Testis (tissue), 3 donors: ENCODE data around the gene PRR9. TPM values are rescaled to one million over a fixed set of nuclear protein-coding genes. Genes with fewer than 3 reads are reported as not detected.

ENCODE experiments used
- DNase-seq: peaks from one replicate; pipeline ENCODE4 v3.0.0-alpha.2; 2019
- H3K27ac ChIP-seq, 2 donors: fragments of 200-600 bp; sonication (generic); one replicate each; pipeline ENCODE4 v1.5.1; 2019
- H3K27me3 ChIP-seq: fragments of 200-600 bp; sonication (generic); one replicate; pipeline ENCODE4 v1.5.1; 2019
- H3K36me3 ChIP-seq: fragments of 200-600 bp; sonication (generic); one replicate; pipeline ENCODE4 v1.5.1; 2017; ENCODE audit warnings: low read depth; ENCODE audit errors: missing control alignments
- H3K4me1 ChIP-seq: fragments of 200-600 bp; sonication (generic); one replicate; pipeline ENCODE4 v1.5.1; 2019
- H3K4me3 ChIP-seq, 2 donors: fragments of 200-600 bp; sonication (generic); one replicate each; pipeline ENCODE4 v1.5.1; 2017 to 2019
- H3K9me3 ChIP-seq: fragments of 200-600 bp; sonication (generic); one replicate; pipeline ENCODE4 v1.5.1; 2017
- CTCF ChIP-seq, 3 experiments: fragments of 450-650 bp in 2 of 3; fragments of 200-600 bp in 1 of 3; sonication (generic) in 1 of 3; IDR thresholded peaks; one replicate each; pipeline ENCODE4 v1.5.1; 2016 to 2019; ENCODE audit warnings: antibody characterized with exemption in 3 of 3, mild to moderate bottlenecking in 2 of 3, moderate library complexity in 1 of 3
- POLR2A ChIP-seq: fragments of 450-650 bp; IDR thresholded peaks from one replicate; pipeline ENCODE4 v1.6.1; 2017; ENCODE audit warnings: antibody characterized with exemption, mild to moderate bottlenecking, moderate library complexity
- WGBS, 2 donors: methylation state at CpG; one replicate each; pipeline ENCODE4 v1.1.5; 2018; 5-methylcytosine and 5-hydroxymethylcytosine counted together
- intact Hi-C: fragments of 100-400 bp; cut with DNase I; formaldehyde crosslinking; loops from one replicate; pipeline ENCODE4 v1.15.1; 2023; ENCODE audit warnings: low total_unique reads
- polyA plus RNA-seq: library from polyadenylated mRNA; stranded (reverse); fragments of 350-450 nt; fragmentation: Illumina TruSeq; extraction: RNeasy Lipid Tissue Mini Kit (QIAGEN cat#74804); gene quantifications from one replicate; pipeline ENCODE4 v1.2.3, GENCODE V29; 2014; ENCODE audit warnings: low read depth, low replicate concordance; ENCODE audit not compliant: insufficient read depth
- total RNA-seq, 2 donors: library from RNA; depleted of rRNA; stranded (reverse); fragments of >200 nt; gene quantifications; one replicate each; pipeline ENCODE4 v1.2.3, GENCODE V29; 2016

Gene PRR9
- total and polyA plus RNA-seq, 3 donors from 2014 or later: 0.31 to 3.5 (median 2.8) TPM

DNA sequence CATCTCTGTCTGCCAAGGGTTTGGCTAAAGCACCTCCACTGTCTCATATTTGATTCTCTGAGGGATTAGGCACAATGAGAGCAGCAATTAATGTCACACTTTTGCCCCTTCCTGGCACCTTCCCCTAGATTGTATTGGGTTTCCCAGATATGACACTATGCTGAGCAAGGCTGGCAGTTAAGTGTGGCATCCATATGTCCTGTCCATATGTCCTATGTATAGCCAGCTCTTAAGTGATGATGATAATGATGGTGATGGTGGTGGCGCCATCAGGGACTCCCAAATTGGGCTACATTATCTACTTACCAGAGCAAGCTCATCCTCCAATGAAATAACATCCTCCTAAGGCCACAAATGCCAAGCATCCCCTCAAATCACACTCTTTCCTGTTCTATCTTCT lies 28.6 kb downstream of the PRR9 start:
- no peak overlapping the region for H3K4me3 ChIP-seq
- DNase-seq: no peak
- intact Hi-C loops: no loop called here
- no peak overlapping the region for H3K27ac ChIP-seq
- H3K36me3 ChIP-seq: no peaks in the 10 kb centered on the region
- TF ChIP-seq CTCF (IDR thresholded peaks at IDR 0.05): no peak
- TF ChIP-seq POLR2A: no peak
- no peaks in the 10 kb centered on the region for H3K27me3 ChIP-seq
- 83 to 100% methylated on average over 1 of the region's 1 CpG for WGBS, 2 donors
- H3K4me1 ChIP-seq: no peaks in the 10 kb centered on the region
- H3K9me3 ChIP-seq: no peaks in the 10 kb centered on the region

- TF ChIP-seq POLR2A (no peak), CTCF (IDR thresholded peaks at IDR 0.05) (no peak)
- Histone ChIP-seq H3K4me3 (no peak overlapping the region), H3K27me3 (no peaks in the 10 kb centered on the region), H3K36me3 (no peaks in the 10 kb centered on the region), H3K4me1 (no peaks in the 10 kb centered on the region), H3K27ac (no peak overlapping the region), H3K9me3 (no peaks in the 10 kb centered on the region)
- WGBS, 2 donors: 81 to 94% methylated on average over 2 of the region's 2 CpGs
- intact Hi-C loops: no loop called here
- DNase-seq: no peak
Observed at GRCh38 chr1:153246825-153247224, 29.4 kb downstream of the PRR9 start.

GRCh38 chr1:153248176-153248879 lies 30.9 kb downstream of the PRR9 start:
- TF ChIP-seq POLR2A (no peak), CTCF (IDR thresholded peaks at IDR 0.05) (no peak)
- H3K36me3 ChIP-seq: no peaks in the 10 kb centered on the region
- 62 to 73% methylated on average over 3 to 5 of the region's 5 CpGs for WGBS, 2 donors
- H3K9me3 ChIP-seq: no peaks in the 10 kb centered on the region
- intact Hi-C loops: no loop called here
- no peak overlapping the region for H3K27ac ChIP-seq
- H3K27me3 ChIP-seq: no peaks in the 10 kb centered on the region
- no peaks in the 10 kb centered on the region for H3K4me1 ChIP-seq
- no peak for DNase-seq
- no peak overlapping the region for H3K4me3 ChIP-seq

DNA sequence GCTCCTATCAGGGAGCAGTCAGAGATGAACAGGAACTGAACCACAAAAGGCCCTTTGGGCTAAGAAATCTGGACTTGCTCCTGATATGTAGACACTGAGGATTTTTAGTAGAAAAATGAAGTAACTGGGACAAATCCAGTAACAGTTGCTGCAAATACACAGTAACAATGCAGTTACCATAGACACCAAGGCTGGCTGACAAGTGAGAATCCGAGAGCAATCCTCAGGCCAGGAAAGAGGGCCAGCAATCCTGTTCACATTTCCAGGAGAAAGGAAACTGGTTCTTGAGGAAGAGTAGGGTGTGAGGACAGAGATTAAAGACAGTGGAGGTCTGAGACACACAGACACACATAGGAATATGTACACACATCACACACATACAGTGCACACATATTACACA lies 32.8 kb downstream of the PRR9 start:
- H3K4me1 ChIP-seq: no peaks in the 10 kb centered on the region
- TF ChIP-seq POLR2A (no peak), CTCF (IDR thresholded peaks at IDR 0.05) (no peak)
- no peaks in the 10 kb centered on the region for H3K27me3 ChIP-seq
- H3K36me3 ChIP-seq: no peaks in the 10 kb centered on the region
- no peaks in the 10 kb centered on the region for H3K9me3 ChIP-seq
- intact Hi-C loops: no loop called here
- DNase-seq: no peak
- 27 to 53% methylated on average over 1 of the region's 1 CpG for WGBS, 2 donors
- H3K4me3 ChIP-seq: no peak overlapping the region
- no peak overlapping the region for H3K27ac ChIP-seq

- Histone ChIP-seq H3K36me3 (no peaks in the 10 kb centered on the region), H3K27me3 (no peaks in the 10 kb centered on the region), H3K4me3 (no peak overlapping the region), H3K9me3 (no peaks in the 10 kb centered on the region), H3K4me1 (no peaks in the 10 kb centered on the region), H3K27ac (no peak overlapping the region)
- no peak for DNase-seq
- intact Hi-C loops: no loop called here
- no peak for TF ChIP-seq POLR2A
- TF ChIP-seq CTCF (IDR thresholded peaks at IDR 0.05): no peak
- WGBS, 2 donors: 88 to 96% methylated on average over 2 of the region's 2 CpGs
Observed at GRCh38 chr1:153251087-153251486, 33.7 kb downstream of the PRR9 start.
